ENCODE data around the gene FGF2.

The FGF2 gene

DNA sequence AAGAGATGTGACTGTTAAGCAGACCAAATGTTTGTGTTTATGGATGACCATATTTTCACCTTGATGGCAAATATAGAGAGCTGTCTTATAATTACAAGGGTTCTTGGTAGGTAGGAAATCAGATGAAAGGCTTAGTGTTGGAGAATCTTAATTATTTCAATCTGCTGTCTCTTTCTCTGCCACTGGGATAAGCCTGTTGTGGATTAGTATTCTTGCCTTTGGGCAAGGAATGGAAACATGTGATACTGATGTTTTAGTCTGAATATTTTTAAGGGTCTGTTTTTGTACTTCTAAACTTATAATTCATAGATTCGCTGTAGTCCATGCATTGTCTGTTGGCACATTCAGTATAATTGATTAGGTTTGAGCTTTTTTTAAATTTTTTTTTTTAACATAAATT lies 119.5 kb downstream of the FGF2 start:
- DNase-seq, result no peak

Data from right hindlimb (tissue), 1 donor.